ENCODE data around the gene PINLYP. TPM values are rescaled to one million over a fixed set of nuclear protein-coding genes. Genes with fewer than 3 reads are reported as not detected.

Gene PINLYP
- polyA plus RNA-seq, 3 donors, result 0.83 to 1.3 (median 0.93) TPM

GRCh38 chr19:43589277-43589676, 13.7 kb downstream of the PINLYP start:
- Histone ChIP-seq H4K20me1 (ENCODE audit: insufficient read depth, low read length) (peaks cover 15% of the 10 kb centered on the region), H2AFZ (ENCODE audit: insufficient read depth, low read depth, low read length, poor library complexity, severe bottlenecking) (no peak overlapping the region), H3K27me3 (ENCODE audit: control insufficient read depth in 2 of 2, insufficient read depth in 2 of 2, low read length in 2 of 2) (no peaks in the 10 kb centered on the region), H3K4me2 (replicated peaks; ENCODE audit: extremely low read depth, low read length, poor library complexity, severe bottlenecking) (no peak overlapping the region), H3K9me3 (replicated peaks in 1 of 2; ENCODE audit: control insufficient read depth in 1 of 2, insufficient read depth in 1 of 2, low read length in 2 of 2) (no peaks in the 10 kb centered on the region), H3K9ac (ENCODE audit: insufficient read depth, low read length, poor library complexity, severe bottlenecking) (no peak overlapping the region), H3K4me3 (replicated peaks in 1 of 3; ENCODE audit: low read depth in 2 of 3, low read length in 3 of 3) (no peak overlapping the region), H3K27ac (ENCODE audit: low read depth in 1 of 2, low read length in 2 of 2) (no peak overlapping the region), H3K36me3 (replicated peaks in 1 of 2; ENCODE audit: control insufficient read depth in 1 of 2, insufficient read depth in 2 of 2, low read length in 2 of 2) (peaks cover 20 to 37% of the 10 kb centered on the region in 2 donors), H3K79me2 (ENCODE audit: insufficient read depth, low read length) (peaks cover 6% of the 10 kb centered on the region), H3K4me1 (ENCODE audit: control insufficient read depth in 1 of 2, insufficient read depth in 2 of 2, low read length in 2 of 2) (peaks cover 6 to 8% of the 10 kb centered on the region in 2 donors)
- peak overlapping the region in 1 of 7 donors; percentile 35 for H3K27ac Mint-ChIP-seq
- H3K9me3 Mint-ChIP-seq, result no peaks in the 10 kb centered on the region
- intact Hi-C loops (cut with micrococcal nuclease), result no loop called here
- peaks cover 12% of the 10 kb centered on the region for H3K4me1 Mint-ChIP-seq
- no peak for DNase-seq
- H3K4me3 Mint-ChIP-seq, result no peak overlapping the region
- peaks cover 47 to 68% of the 10 kb centered on the region in 2 donors for H3K36me3 Mint-ChIP-seq
- peaks cover 0 to 3% (median 0%) of the 10 kb centered on the region in 3 donors for H3K27me3 Mint-ChIP-seq (ENCODE audit: low read depth in 3 of 3)
- TF ChIP-seq, protein P1, sequence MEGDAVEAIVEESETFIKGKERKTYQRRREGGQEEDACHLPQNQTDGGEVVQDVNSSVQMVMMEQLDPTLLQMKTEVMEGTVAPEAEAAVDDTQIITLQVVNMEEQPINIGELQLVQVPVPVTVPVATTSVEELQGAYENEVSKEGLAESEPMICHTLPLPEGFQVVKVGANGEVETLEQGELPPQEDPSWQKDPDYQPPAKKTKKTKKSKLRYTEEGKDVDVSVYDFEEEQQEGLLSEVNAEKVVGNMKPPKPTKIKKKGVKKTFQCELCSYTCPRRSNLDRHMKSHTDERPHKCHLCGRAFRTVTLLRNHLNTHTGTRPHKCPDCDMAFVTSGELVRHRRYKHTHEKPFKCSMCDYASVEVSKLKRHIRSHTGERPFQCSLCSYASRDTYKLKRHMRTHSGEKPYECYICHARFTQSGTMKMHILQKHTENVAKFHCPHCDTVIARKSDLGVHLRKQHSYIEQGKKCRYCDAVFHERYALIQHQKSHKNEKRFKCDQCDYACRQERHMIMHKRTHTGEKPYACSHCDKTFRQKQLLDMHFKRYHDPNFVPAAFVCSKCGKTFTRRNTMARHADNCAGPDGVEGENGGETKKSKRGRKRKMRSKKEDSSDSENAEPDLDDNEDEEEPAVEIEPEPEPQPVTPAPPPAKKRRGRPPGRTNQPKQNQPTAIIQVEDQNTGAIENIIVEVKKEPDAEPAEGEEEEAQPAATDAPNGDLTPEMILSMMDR (IDR thresholded peaks at IDR 0.05), result no peak
- WGBS (ENCODE audit: insufficient coverage), result 100% methylated on average over 1 of the region's 5 CpGs

DNA sequence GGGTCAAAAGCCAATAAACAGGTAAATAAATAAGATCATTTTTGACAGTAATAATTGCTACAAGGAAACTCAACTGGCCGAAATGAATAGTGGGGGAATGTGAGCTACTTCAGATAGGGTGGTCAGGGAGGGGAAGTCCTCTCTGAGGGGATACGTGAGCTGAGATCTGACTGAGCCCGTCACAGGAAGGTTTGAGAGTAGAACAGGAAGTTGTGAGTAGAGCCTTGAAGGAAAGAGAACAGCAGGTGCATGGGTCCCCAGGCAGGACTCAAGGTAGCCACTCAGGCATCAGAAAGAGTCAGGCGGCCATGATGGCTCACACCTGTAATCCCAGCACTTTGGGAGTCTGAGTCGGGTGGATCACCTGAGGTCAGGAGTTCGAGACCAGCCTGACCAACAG, 14.1 kb downstream of the PINLYP start:
- TF ChIP-seq, protein P1 (IDR thresholded peaks at IDR 0.05), result no peak
- no peak overlapping the region for H3K27ac ChIP-seq (ENCODE audit: low read depth in 1 of 2, low read length in 2 of 2)
- H3K36me3 Mint-ChIP-seq, result peaks cover 47 to 68% of the 10 kb centered on the region in 2 donors

More for the DNA sequence above, 14.1 kb downstream of the PINLYP start:
- Mint-ChIP-seq H3K9me3 (no peaks in the 10 kb centered on the region), H3K4me3 (no peak overlapping the region), H3K4me1 (peaks cover 8% of the 10 kb centered on the region), H3K27ac (peak overlapping the region in 2 of 7 donors; percentile 70 to 77), H3K27me3 (ENCODE audit: low read depth in 3 of 3) (peaks cover 0 to 3% (median 0%) of the 10 kb centered on the region in 3 donors)
- intact Hi-C loops (cut with micrococcal nuclease), result loop anchor here in 1 of 2 donors (10.0 kb wide), 1 partner anchor 55 kb away; the partner anchor contains the start of gene ZNF575
- Histone ChIP-seq H3K4me2 (replicated peaks; ENCODE audit: extremely low read depth, low read length, poor library complexity, severe bottlenecking) (no peak overlapping the region), H3K4me1 (ENCODE audit: control insufficient read depth in 1 of 2, insufficient read depth in 2 of 2, low read length in 2 of 2) (peaks cover 7 to 11% of the 10 kb centered on the region in 2 donors), H3K9me3 (replicated peaks in 1 of 2; ENCODE audit: control insufficient read depth in 1 of 2, insufficient read depth in 1 of 2, low read length in 2 of 2) (no peaks in the 10 kb centered on the region), H3K9ac (ENCODE audit: insufficient read depth, low read length, poor library complexity, severe bottlenecking) (no peak overlapping the region), H3K79me2 (ENCODE audit: insufficient read depth, low read length) (peaks cover 6% of the 10 kb centered on the region), H4K20me1 (ENCODE audit: insufficient read depth, low read length) (peaks cover 15% of the 10 kb centered on the region), H3K27me3 (ENCODE audit: control insufficient read depth in 2 of 2, insufficient read depth in 2 of 2, low read length in 2 of 2) (no peaks in the 10 kb centered on the region), H2AFZ (ENCODE audit: insufficient read depth, low read depth, low read length, poor library complexity, severe bottlenecking) (no peak overlapping the region), H3K4me3 (replicated peaks in 1 of 3; ENCODE audit: low read depth in 2 of 3, low read length in 3 of 3) (no peak overlapping the region), H3K36me3 (replicated peaks in 1 of 2; ENCODE audit: control insufficient read depth in 1 of 2, insufficient read depth in 2 of 2, low read length in 2 of 2) (peaks cover 20 to 37% of the 10 kb centered on the region in 2 donors)
- WGBS (ENCODE audit: insufficient coverage), result 31% methylated on average over 4 of the region's 6 CpGs
- DNase-seq, result no peak

All from CD14-positive monocyte (primary cell).